Stimulated activated CD8-positive, alpha-beta memory T cell treated with anti-CD3 and anti-CD28 coated beads, Interleukin-4, amount 100 ng/mL, for 48 hours (primary cell): ENCODE measurements around the gene IL1R1.

ENCODE experiments used
- DNase-seq: peaks from one replicate; pipeline ENCODE4 v3.0.0-alpha.2; 2020

Gene IL1R1

DNA sequence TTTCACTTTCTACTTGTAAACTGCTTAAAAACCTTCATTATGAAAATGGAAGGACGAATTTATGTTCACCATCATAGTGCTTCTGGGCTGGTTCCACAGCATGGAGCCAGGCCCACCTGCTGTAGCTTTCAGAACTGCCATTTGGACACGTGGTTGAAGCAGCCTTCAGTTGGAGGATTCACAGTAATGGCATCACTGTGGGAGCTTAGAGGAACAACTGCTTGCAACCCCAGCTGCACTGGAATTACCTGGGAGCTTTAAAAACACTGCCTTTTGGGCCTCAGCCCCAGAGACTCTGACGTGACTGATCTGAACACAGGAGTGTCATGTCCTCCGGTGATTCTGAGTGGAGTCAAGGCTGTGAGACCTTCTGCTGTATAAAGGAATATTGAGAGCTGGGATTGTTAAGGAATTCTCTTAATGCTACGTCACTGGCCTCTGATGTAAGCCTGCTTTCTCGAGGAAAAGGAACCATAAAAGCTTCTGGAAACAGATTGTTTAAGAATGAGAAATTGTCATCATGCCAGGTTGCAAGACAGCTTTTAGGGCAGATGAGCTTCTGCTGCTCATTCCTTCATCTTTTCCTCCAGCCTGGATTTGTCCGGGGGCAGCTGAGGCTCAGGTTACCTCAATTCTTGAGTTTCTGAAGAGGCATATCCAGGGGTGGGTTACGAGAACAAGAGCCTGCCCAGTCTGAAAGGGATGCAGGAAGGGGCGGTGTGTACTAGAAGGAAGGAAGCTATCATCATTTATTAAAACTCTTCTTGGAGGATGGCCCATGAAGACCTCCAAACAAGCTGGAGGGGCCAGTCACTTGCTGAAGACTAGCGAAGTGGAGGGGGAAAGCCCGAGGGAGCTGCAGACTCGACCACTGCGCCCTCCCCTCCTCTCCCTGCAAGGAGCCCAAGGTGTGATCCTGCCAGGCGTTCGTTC, 1.3 kb upstream of the IL1R1 start:
- DNase-seq = no peak

- no peak for DNase-seq
These were observed 393 bp downstream of the IL1R1 start for GRCh38 chr2:102142829-102143449.

DNA sequence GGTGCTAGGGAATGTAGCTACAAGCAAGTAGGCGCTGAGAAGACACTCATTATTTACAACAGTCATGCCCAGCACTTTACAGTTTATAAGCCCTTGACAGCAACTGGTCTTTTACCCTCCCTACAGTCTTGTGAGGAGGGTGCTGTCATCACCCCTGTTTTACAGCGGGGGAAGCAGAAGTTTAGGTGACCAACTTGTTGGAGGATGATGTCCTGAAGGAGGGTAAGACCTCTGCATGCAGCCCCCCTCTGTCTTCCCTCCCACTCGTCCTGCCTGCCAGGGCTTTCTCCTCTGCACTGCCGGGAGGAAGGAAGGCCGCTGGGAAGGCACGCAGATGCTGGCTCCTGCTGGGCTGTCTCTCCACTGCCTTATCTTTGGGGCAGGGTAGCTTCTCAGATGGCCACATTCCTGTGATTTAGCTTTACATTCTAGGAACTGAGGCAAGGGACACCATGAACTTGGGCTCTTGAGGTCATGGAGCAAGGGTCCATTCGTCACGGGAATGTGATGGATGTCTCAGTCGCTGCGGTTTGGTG, 972 bp downstream of the IL1R1 start:
- DNase-seq = no peak

- no peak for DNase-seq
These were observed 1.6 kb downstream of the IL1R1 start for GRCh38 chr2:102144128-102144527.

DNA sequence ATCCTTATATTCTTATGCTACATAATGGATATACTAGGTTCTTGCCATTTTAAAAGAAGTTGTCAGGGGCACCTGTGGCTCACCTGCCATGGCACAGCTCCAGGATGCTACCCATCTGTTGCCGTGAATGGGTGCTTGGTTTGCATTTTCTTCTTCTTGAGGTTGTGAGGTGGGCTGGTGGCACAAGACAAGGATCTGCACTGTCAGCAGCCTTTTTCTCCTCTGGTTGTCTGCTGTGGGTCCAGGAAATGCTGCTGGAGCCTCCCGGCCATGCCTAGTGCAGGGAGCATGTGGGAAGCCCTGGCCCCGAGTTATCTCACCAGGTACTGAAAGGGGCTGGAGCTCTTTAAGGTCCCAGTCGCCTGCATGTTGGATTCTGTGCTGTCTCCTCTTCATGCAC, 2.6 kb downstream of the IL1R1 start:
- DNase-seq = no peak

DNA sequence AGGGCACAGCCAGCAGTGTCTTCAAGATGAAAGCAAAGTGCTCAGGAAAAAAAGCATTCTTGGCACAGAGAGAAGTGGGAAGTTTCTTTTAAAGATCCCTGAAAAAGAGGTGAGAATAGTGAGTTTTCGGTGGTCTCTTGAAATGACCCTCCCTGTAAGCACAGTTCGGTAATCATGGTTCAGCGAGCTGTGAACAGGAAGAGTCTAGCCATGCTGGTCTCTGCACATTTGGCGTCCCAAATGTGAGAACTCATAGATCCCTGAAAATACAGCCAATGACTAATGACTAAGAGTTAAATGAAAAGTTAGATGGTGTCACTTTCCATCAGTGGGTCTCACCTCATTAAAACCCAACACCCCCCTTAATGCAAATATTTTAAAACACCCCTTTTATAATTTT, 3.4 kb downstream of the IL1R1 start:
- no peak for DNase-seq

- DNase-seq = peak; percentile 66
These were observed 5.4 kb downstream of the IL1R1 start for GRCh38 chr2:102147935-102148334.

DNA sequence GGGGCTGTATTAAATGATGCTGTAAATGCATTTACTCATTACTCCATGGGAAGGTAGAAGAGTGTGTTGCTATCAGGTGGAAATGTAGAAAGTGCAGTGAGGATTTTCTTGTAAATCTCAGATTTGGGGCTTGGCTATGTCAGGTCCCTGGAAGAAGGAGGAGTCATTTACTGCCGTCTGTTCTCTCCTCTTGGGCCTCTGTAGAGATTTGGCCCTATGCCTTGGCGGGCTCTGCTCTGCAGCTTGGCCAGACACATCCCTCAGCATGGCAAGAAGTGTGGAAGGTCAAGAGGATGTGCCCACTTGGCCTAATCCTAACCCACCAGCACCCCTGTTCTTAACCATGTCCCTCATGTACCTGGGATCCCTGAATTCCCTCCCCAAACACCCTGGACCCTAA, 6.7 kb downstream of the IL1R1 start:
- DNase-seq = no peak

- DNase-seq = no peak
These were observed 7.3 kb downstream of the IL1R1 start for GRCh38 chr2:102149644-102150455.

GRCh38 chr2:102154364-102154763, 11.8 kb downstream of the IL1R1 start:
- DNase-seq = no peak

DNA sequence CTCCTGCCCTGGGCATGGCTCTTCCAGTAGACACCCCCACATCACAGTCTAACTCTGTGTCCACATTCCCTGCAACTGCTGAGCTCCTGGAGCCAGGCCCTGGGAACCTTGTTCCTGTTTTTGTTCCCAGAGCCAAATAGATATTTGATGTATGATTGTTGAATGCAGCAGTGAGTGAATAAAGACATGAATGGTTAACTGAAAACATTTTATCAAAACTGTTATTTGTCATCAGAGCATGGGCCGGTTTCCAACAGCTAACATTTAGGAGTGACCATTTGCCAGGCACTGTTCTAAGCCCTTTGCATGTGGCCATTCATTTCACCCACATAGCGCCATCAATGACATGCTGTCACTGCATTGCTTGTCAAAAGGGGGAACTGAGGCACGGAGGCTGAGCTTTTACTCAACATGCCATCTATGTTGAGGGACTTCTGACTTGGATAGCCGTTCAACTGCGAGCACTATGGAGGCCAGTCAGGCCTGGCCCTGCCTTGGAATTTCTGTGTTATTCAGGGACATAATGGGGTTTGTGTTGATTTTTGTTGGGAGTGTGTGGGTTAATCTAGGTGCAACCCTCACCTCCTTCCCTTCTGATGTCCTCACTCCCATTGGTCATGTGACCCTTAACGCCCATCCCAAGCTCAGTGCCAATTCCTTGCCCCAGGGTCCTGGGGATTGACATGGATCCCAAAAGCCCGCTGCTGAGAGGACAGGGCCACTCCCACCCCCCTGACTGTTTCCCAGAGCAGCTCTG, 12.6 kb downstream of the IL1R1 start:
- DNase-seq = no peak

- no peak for DNase-seq
These were observed 13.4 kb downstream of the IL1R1 start for GRCh38 chr2:102155703-102156515.

DNA sequence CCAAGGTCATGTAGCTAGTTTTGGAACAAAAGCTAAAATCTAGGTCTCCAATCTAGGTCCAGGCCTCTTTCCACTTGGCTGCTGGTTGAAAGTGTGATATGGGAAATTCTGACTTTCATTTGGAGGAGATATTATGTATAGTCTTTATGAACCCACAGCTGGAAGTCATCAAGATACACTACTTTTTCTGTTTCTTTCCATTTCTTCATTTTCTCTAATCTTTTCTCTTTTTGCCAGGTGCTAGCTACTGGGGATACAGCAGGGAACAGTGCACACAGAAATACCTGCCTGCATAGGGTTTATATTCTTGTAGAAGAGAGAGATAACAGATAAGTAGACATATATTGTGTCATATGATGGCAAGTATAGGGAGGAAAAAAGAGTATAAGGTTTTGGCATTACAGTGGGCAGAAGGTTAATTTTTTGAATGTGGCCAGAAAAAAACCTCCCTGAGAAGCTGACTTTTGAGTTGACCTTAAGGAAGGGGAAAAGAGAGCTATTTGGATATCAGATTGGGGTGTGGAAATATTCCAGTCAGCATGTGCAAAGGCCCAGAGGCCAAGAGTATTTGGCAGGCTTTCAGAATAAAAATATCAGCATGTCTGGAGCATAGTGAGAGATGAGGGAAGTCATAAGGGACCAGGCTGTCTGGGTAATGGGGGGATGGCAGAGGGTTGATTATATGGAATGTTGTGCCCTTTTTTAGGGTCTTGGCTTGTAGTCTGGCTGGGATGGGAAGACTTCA, 15.6 kb downstream of the IL1R1 start:
- no peak for DNase-seq

DNA sequence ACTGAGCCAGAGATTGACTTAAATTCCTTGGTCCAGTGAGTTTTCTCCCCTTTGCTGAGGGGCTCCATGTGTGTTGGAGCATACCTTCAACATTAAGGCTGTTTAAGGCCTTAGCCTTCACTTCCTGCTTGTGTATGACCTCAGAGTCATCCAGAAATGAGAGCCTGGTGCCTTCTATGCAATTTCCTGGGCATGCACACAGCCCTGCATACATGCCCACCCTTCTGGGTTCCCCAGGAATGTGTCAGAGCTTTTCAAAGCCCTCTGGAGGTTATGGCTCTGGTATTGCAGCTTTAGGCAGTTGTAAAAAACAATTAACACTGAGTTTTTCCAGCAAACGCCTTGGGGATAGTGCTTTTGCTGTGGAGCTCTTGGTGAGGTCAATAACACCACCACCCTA, 16.7 kb downstream of the IL1R1 start:
- DNase-seq = no peak

DNA sequence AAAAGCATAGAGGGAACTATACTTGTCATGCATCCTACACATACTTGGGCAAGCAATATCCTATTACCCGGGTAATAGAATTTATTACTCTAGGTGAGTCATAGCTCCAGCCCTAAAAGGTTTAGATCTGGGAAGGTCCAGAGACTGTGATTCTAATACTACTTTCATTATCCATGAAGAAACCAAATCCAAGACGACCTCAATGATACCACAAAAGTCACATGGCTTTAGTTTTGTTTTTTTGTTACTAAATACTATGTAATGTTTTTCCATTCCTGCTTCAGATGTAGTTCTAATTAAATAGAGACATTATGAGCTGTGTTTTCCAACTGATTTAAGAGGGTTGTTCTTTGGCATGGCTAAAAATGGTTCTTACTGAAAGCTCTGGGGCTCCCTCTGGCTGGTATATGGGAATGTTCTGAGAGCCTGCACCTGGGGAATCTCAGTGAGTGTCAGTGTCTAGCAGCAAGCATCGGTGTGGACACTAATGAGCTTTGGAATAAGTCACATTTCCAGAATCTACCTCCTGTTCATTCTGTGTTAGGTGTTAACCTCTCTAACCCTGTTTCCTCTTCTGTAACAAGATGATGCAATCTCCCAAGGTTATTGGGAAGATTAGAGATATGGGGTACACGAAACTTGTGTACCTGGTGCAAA, 23.8 kb downstream of the IL1R1 start:
- no peak for DNase-seq

GRCh38 chr2:102168026-102168771, 25.7 kb downstream of the IL1R1 start:
- no peak for DNase-seq

- no peak for DNase-seq
These were observed 29.4 kb downstream of the IL1R1 start for GRCh38 chr2:102171946-102172345.

- no peak for DNase-seq
These were observed 30.2 kb downstream of the IL1R1 start for GRCh38 chr2:102172745-102173144.

DNA sequence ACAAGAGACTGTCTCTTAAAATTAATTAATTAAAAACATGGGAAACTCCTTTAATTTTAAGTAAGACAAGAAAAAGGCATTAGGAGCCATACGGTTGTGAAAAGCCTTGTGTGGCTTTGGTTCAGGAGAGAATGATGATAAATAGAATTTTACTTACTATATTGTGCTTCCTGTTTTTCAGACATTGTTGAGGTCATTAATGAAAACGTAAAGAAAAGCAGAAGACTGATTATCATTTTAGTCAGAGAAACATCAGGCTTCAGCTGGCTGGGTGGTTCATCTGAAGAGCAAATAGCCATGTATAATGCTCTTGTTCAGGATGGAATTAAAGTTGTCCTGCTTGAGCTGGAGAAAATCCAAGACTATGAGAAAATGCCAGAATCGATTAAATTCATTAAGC, 33.6 kb downstream of the IL1R1 start:
- DNase-seq = no peak
